ENCODE results near the gene AMIGO3. TPM values are rescaled to one million over a fixed set of nuclear protein-coding genes. Genes with fewer than 3 reads are reported as not detected.

Gene AMIGO3
- total RNA-seq, 2 experiments from 2014 or later = 0.82 to 1.3 TPM

GRCh38 chr3:49717211-49717958, 2.1 kb downstream of the AMIGO3 start:
- peaks cover 34% of the 10 kb centered on the region for H3K36me3 ChIP-seq (ENCODE audit: insufficient read depth, low read length)
- no peak overlapping the region for H3K4me3 ChIP-seq (ENCODE audit: low read length)
- no peaks in the 10 kb centered on the region for H3K9me3 Mint-ChIP-seq
- H3K27me3 ChIP-seq (ENCODE audit: control insufficient read depth in 1 of 2, insufficient read depth in 2 of 2, low read length in 2 of 2) = no peaks in the 10 kb centered on the region
- no peak overlapping the region for H3K27ac ChIP-seq (ENCODE audit: low read depth in 1 of 2, low read length in 2 of 2)
- intact Hi-C loops (cut with DNase I, micrococcal nuclease) = no loop called here
- ATAC-seq (ENCODE audit: poor library complexity) = no peak
- peak overlapping the region; percentile 56 for H3K4me3 Mint-ChIP-seq
- H3K4me1 Mint-ChIP-seq (ENCODE audit: low read depth) = peaks cover 26% of the 10 kb centered on the region
- no peak overlapping the region for H3K27ac Mint-ChIP-seq
- peaks cover 33% of the 10 kb centered on the region for H3K4me1 ChIP-seq (ENCODE audit: insufficient read depth, low read length)
- TF ChIP-seq, protein P1, sequence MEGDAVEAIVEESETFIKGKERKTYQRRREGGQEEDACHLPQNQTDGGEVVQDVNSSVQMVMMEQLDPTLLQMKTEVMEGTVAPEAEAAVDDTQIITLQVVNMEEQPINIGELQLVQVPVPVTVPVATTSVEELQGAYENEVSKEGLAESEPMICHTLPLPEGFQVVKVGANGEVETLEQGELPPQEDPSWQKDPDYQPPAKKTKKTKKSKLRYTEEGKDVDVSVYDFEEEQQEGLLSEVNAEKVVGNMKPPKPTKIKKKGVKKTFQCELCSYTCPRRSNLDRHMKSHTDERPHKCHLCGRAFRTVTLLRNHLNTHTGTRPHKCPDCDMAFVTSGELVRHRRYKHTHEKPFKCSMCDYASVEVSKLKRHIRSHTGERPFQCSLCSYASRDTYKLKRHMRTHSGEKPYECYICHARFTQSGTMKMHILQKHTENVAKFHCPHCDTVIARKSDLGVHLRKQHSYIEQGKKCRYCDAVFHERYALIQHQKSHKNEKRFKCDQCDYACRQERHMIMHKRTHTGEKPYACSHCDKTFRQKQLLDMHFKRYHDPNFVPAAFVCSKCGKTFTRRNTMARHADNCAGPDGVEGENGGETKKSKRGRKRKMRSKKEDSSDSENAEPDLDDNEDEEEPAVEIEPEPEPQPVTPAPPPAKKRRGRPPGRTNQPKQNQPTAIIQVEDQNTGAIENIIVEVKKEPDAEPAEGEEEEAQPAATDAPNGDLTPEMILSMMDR (IDR thresholded peaks at IDR 0.05) = no peak
- H3K27me3 Mint-ChIP-seq = no peaks in the 10 kb centered on the region
- DNase-seq = peak in 1 of 14 experiments; percentile 30
- ChIA-PET CTCF (no interaction called here), POLR2A (interaction anchor here (3.9 kb wide), 1 partner anchor 70 kb away, joined by 18 read pairs; the partner anchor contains the start of gene IP6K1)
- H3K9me3 ChIP-seq (ENCODE audit: control insufficient read depth in 1 of 2, insufficient read depth in 1 of 2, low read length in 2 of 2) = no peaks in the 10 kb centered on the region
- peaks cover 18% of the 10 kb centered on the region for H3K36me3 Mint-ChIP-seq (ENCODE audit: low read depth)

DNA sequence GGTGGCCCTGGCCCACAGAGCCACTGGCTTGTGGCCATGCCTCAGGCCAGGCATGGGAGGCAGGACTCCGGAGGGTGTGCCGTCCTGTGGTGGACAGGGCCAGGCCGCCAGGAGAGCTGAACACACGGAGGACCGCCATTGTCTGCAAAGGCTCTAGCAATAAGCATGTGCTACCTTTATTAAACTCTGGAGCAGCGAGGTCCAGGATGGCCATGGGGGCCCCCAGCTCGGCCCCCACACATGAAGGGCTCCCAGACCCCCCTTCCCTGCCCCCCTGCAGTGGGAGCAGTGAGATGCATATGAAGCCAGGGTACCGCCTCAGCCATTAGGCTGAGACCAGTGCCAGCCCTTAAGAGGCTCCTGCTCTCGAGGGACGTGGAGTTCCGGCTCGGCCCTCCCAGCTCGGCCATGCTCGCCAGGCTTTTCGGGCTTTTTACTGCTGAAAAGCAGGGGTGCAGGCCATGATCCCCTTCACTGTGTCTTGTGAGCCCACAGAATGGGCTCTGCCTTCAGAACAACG, 2.7 kb downstream of the AMIGO3 start:
- TF ChIP-seq, protein P1 (IDR thresholded peaks at IDR 0.05) = no peak
- Histone ChIP-seq H3K27ac (ENCODE audit: low read depth in 1 of 2, low read length in 2 of 2) (no peak overlapping the region), H3K36me3 (ENCODE audit: insufficient read depth, low read length) (peaks cover 28% of the 10 kb centered on the region), H3K9me3 (ENCODE audit: control insufficient read depth in 1 of 2, insufficient read depth in 1 of 2, low read length in 2 of 2) (no peaks in the 10 kb centered on the region), H3K27me3 (ENCODE audit: control insufficient read depth in 1 of 2, insufficient read depth in 2 of 2, low read length in 2 of 2) (no peaks in the 10 kb centered on the region), H3K4me3 (ENCODE audit: low read length) (no peak overlapping the region), H3K4me1 (ENCODE audit: insufficient read depth, low read length) (peaks cover 28% of the 10 kb centered on the region)
- ChIA-PET POLR2A (no interaction called here), CTCF (no interaction called here)
- intact Hi-C loops (cut with DNase I, micrococcal nuclease) = no loop called here
- peaks cover 18% of the 10 kb centered on the region for H3K36me3 Mint-ChIP-seq (ENCODE audit: low read depth)
- DNase-seq (peak in 1 of 14 experiments; percentile 26), ATAC-seq (ENCODE audit: poor library complexity) (no peak)
- H3K27ac Mint-ChIP-seq = no peak overlapping the region
- peaks cover 25% of the 10 kb centered on the region for H3K4me1 Mint-ChIP-seq (ENCODE audit: low read depth)
- peak overlapping the region; percentile 48 for H3K4me3 Mint-ChIP-seq
- H3K27me3 Mint-ChIP-seq = no peaks in the 10 kb centered on the region
- H3K9me3 Mint-ChIP-seq = no peaks in the 10 kb centered on the region

DNA sequence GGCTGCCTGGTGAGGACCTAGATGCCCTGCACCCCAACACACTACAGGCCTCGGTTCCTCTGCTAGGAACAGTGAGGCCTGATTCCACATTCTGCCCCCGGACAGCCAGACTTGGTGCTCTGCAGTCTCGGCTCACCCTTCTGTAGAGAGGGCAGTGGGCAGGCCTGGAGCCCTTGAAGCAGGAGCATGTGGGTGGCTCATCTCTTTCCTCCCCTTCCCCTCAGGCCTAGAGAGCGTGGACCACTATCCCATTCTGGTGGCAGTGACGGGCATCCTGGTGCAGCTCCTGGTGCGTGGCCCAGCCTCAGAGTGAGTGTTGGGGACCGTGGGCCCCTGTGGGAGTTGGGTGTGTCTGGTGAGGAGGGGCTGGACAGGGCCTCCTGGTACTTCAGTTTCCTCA, 3.3 kb downstream of the AMIGO3 start:
- ChIA-PET CTCF (no interaction called here), POLR2A (no interaction called here)
- no peaks in the 10 kb centered on the region for H3K27me3 ChIP-seq (ENCODE audit: control insufficient read depth in 1 of 2, insufficient read depth in 2 of 2, low read length in 2 of 2)
- H3K27ac ChIP-seq (ENCODE audit: low read depth in 1 of 2, low read length in 2 of 2) = no peak overlapping the region
- H3K4me3 ChIP-seq (ENCODE audit: low read length) = no peak overlapping the region
- DNase-seq (no peak), ATAC-seq (ENCODE audit: poor library complexity) (no peak)
- TF ChIP-seq, protein P1 (IDR thresholded peaks at IDR 0.05) = no peak
- intact Hi-C loops (cut with DNase I, micrococcal nuclease) = no loop called here
- H3K4me3 Mint-ChIP-seq = no peak overlapping the region
- H3K27me3 Mint-ChIP-seq = no peaks in the 10 kb centered on the region
- peaks cover 22% of the 10 kb centered on the region for H3K4me1 Mint-ChIP-seq (ENCODE audit: low read depth)
- peaks cover 26% of the 10 kb centered on the region for H3K36me3 ChIP-seq (ENCODE audit: insufficient read depth, low read length)
- H3K9me3 Mint-ChIP-seq = no peaks in the 10 kb centered on the region
- peaks cover 19% of the 10 kb centered on the region for H3K36me3 Mint-ChIP-seq (ENCODE audit: low read depth)
- no peaks in the 10 kb centered on the region for H3K9me3 ChIP-seq (ENCODE audit: control insufficient read depth in 1 of 2, insufficient read depth in 1 of 2, low read length in 2 of 2)
- H3K4me1 ChIP-seq (ENCODE audit: insufficient read depth, low read length) = peaks cover 28% of the 10 kb centered on the region
- no peak overlapping the region for H3K27ac Mint-ChIP-seq

All from CD4-positive, alpha-beta T cell (primary cell).